Calu3 (cell line): ENCODE data around the gene DCC. TPM values are rescaled to one million over a fixed set of nuclear protein-coding genes. Genes with fewer than 3 reads are reported as not detected.

Experiments
- BruUV-seq: library from RNA; stranded (reverse); fragments of 400-500 nt; replicated peaks from 2 replicates; lab custom pipeline; 2021; lab: Mats Ljungman, UMichigan
- CTCF ChIA-PET: fragments of 300-600 bp; sonication (Branson Sonifier 250); formaldehyde crosslinking; loops from one replicate; lab custom pipeline; 2022; ENCODE audit warnings: antibody characterized with exemption; lab: Charles Lee
- DNase-seq: peaks from one replicate; pipeline ENCODE4 v3.0.0; 2022
- H3K27ac Mint-ChIP-seq: one replicate; pipeline ENCODE4 v1.8.0; 2022; ENCODE audit warnings: mixed read lengths; ENCODE audit not compliant: unreplicated experiment
- H3K27me3 Mint-ChIP-seq: one replicate; pipeline ENCODE4 v1.8.0; 2022; ENCODE audit warnings: mixed read lengths; ENCODE audit not compliant: unreplicated experiment
- H3K36me3 Mint-ChIP-seq: one replicate; pipeline ENCODE4 v1.8.0; 2022; ENCODE audit warnings: mild to moderate bottlenecking, moderate library complexity, mixed read lengths; ENCODE audit not compliant: insufficient read depth, unreplicated experiment
- H3K4me1 Mint-ChIP-seq: one replicate; pipeline ENCODE4 v1.8.0; 2022; ENCODE audit warnings: mild to moderate bottlenecking, low read depth, mixed read lengths; ENCODE audit not compliant: unreplicated experiment
- H3K4me3 Mint-ChIP-seq: one replicate; pipeline ENCODE4 v1.8.0; 2022; ENCODE audit warnings: mild to moderate bottlenecking, low read depth, moderate library complexity, mixed read lengths; ENCODE audit not compliant: unreplicated experiment
- H3K9me3 Mint-ChIP-seq: one replicate; pipeline ENCODE4 v1.8.0; 2022; ENCODE audit warnings: low read depth, mixed read lengths; ENCODE audit not compliant: unreplicated experiment
- CTCF ChIP-seq: fragments of 200-600 bp; IDR thresholded peaks from one replicate; pipeline ENCODE4 v1.8.0; 2022; ENCODE audit warnings: antibody characterized with exemption; ENCODE audit not compliant: unreplicated experiment
- intact Hi-C: fragments of 100-400 bp; cut with micrococcal nuclease; formaldehyde crosslinking; loops from one replicate; pipeline ENCODE4 v1.10.0; 2022; ENCODE audit not compliant: unreplicated experiment
- total RNA-seq: library from RNA; stranded (reverse); gene quantifications from 2 replicates; pipeline ENCODE4 v1.2.3, GENCODE V29; 2022

Gene DCC
- total RNA-seq, 1 experiment from 2014 or later: not detected

DNA sequence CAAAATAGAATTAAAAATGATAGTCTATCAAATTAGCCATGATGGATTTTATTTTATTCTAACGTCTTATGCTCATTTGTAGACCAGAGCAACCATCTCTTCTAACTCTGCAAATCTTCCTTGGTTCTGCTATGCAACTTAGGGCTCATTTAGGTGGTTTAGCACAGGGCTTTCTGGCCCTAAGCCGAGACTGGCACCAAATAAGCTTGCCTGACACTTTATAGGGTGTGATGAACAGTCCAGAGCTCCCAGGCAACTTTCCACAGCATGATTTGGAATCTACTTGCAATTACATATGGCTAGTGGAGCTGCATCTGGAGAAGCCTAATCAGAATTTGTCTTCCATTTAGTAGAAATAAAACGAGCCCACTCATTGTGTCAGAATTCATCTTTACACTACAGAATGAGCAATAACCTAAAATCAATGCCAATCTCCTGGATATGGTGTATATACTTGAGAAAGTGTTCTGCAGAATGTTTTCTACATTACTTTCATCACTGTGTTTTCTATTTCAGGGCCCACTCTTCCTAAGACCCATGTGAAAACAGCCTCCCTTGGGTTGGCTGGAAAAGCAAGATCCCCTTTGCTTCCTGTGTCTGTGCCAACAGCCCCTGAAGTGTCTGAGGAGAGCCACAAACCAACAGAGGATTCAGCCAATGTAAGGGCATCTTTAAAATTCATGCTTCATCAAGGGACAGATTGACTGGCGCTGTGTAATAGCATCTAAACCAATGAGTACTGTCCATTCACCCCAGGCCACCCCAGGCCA, 1186.3 kb downstream of the DCC start:
- no peaks in the 10 kb centered on the region for H3K4me1 Mint-ChIP-seq
- CTCF ChIA-PET: no interaction called here
- H3K27me3 Mint-ChIP-seq: no peaks in the 10 kb centered on the region
- no peaks in the 10 kb centered on the region for H3K9me3 Mint-ChIP-seq
- no peak overlapping the region for H3K4me3 Mint-ChIP-seq
- TF ChIP-seq CTCF: no peak
- no peaks in the 10 kb centered on the region for H3K36me3 Mint-ChIP-seq
- DNase-seq: no peak
- no peak overlapping the region for H3K27ac Mint-ChIP-seq
- intact Hi-C loops: no loop called here
- BruUV-seq: no TSS peak

GRCh38 chr18:53527365-53527764, 1187.4 kb downstream of the DCC start:
- TF ChIP-seq CTCF: no peak
- intact Hi-C loops: no loop called here
- no peak overlapping the region for H3K27ac Mint-ChIP-seq
- DNase-seq: no peak
- H3K9me3 Mint-ChIP-seq: no peaks in the 10 kb centered on the region
- H3K4me3 Mint-ChIP-seq: no peak overlapping the region
- no peaks in the 10 kb centered on the region for H3K36me3 Mint-ChIP-seq
- CTCF ChIA-PET: no interaction called here
- BruUV-seq: no TSS peak
- no peaks in the 10 kb centered on the region for H3K27me3 Mint-ChIP-seq
- H3K4me1 Mint-ChIP-seq: no peaks in the 10 kb centered on the region

GRCh38 chr18:53531187-53531586, 1191.2 kb downstream of the DCC start:
- TF ChIP-seq CTCF: no peak
- Mint-ChIP-seq H3K27ac (no peak overlapping the region), H3K4me3 (no peak overlapping the region), H3K9me3 (no peaks in the 10 kb centered on the region), H3K36me3 (no peaks in the 10 kb centered on the region), H3K27me3 (no peaks in the 10 kb centered on the region), H3K4me1 (no peaks in the 10 kb centered on the region)
- BruUV-seq: no TSS peak
- intact Hi-C loops: no loop called here
- no peak for DNase-seq
- CTCF ChIA-PET: no interaction called here

- H3K9me3 Mint-ChIP-seq: no peaks in the 10 kb centered on the region
- intact Hi-C loops: no loop called here
- no TSS peak for BruUV-seq
Measured at GRCh38 chr18:53531896-53532295, 1191.9 kb downstream of the DCC start.

More at GRCh38 chr18:53531896-53532295, 1191.9 kb downstream of the DCC start:
- CTCF ChIA-PET: no interaction called here
- H3K36me3 Mint-ChIP-seq: no peaks in the 10 kb centered on the region
- DNase-seq: no peak
- no peak overlapping the region for H3K27ac Mint-ChIP-seq
- H3K4me3 Mint-ChIP-seq: no peak overlapping the region
- no peaks in the 10 kb centered on the region for H3K4me1 Mint-ChIP-seq
- TF ChIP-seq CTCF: no peak
- no peaks in the 10 kb centered on the region for H3K27me3 Mint-ChIP-seq
